ENCODE results near the gene ADAMTSL5. TPM values are rescaled to one million over a fixed set of nuclear protein-coding genes. Genes with fewer than 3 reads are reported as not detected.

Gene ADAMTSL5
- total and polyA plus RNA-seq, 2 donors (not counting 1 experiment from before 2014, with no cell fraction given): 3.1 to 4.7 TPM

- no peak overlapping the region for H3K4me3 ChIP-seq (replicated peaks in 1 of 4; ENCODE audit: control extremely low read depth in 1 of 4, insufficient read depth in 1 of 4, low read depth in 3 of 4, low read length in 4 of 4)
- no peaks in the 10 kb centered on the region for H3K79me2 ChIP-seq (ENCODE audit: control insufficient read depth, insufficient read depth, low read length)
- H3K9me3 ChIP-seq (ENCODE audit: control insufficient read depth, insufficient read depth, low read depth, low read length): no peaks in the 10 kb centered on the region
- TF ChIP-seq EZH2 (IDR thresholded peaks at IDR 0.05; ENCODE audit: low read length, missing control alignments) (no peak), CTCF (conservative IDR thresholded peaks at IDR 0.05 in 1 of 2, IDR thresholded peaks at IDR 0.05 in 1 of 2; ENCODE audit: low read depth in 1 of 2, low read length in 2 of 2) (no peak)
- H3K27ac ChIP-seq (ENCODE audit: insufficient read depth, low read length): no peak overlapping the region
- H2AFZ ChIP-seq (ENCODE audit: low read length): no peak overlapping the region
- H3K4me2 ChIP-seq (ENCODE audit: extremely low read depth, insufficient read depth, low read length): no peak overlapping the region
- no peak overlapping the region for H3K9ac ChIP-seq (ENCODE audit: insufficient read depth, low read length)
- H3K36me3 ChIP-seq (ENCODE audit: control insufficient read depth, insufficient read depth, low read length): no peaks in the 10 kb centered on the region
- H4K20me1 ChIP-seq (ENCODE audit: control insufficient read depth, extremely low read depth, insufficient read depth, low read length): no peaks in the 10 kb centered on the region
- no peak for DNase-seq (ENCODE audit: low read depth in 2 of 2)
- H3K4me1 ChIP-seq (ENCODE audit: control insufficient read depth, extremely low read depth, insufficient read depth, low read length): no peaks in the 10 kb centered on the region
- H3K27me3 ChIP-seq (ENCODE audit: control insufficient read depth, insufficient read depth, low read length): peaks cover 7% of the 10 kb centered on the region
Measured at GRCh38 chr19:1460033-1460995, 52.5 kb downstream of the ADAMTSL5 start.

GRCh38 chr19:1459479-1459878, 53.3 kb downstream of the ADAMTSL5 start:
- H3K79me2 ChIP-seq (ENCODE audit: control insufficient read depth, insufficient read depth, low read length): no peaks in the 10 kb centered on the region
- H3K27me3 ChIP-seq (ENCODE audit: control insufficient read depth, insufficient read depth, low read length): peaks cover 11% of the 10 kb centered on the region
- H4K20me1 ChIP-seq (ENCODE audit: control insufficient read depth, extremely low read depth, insufficient read depth, low read length): no peaks in the 10 kb centered on the region
- no peaks in the 10 kb centered on the region for H3K4me1 ChIP-seq (ENCODE audit: control insufficient read depth, extremely low read depth, insufficient read depth, low read length)
- H3K9me3 ChIP-seq (ENCODE audit: control insufficient read depth, insufficient read depth, low read depth, low read length): no peaks in the 10 kb centered on the region
- no peak for DNase-seq (ENCODE audit: low read depth in 2 of 2)
- H3K27ac ChIP-seq (ENCODE audit: insufficient read depth, low read length): no peak overlapping the region
- no peak overlapping the region for H3K9ac ChIP-seq (ENCODE audit: insufficient read depth, low read length)
- H3K4me2 ChIP-seq (ENCODE audit: extremely low read depth, insufficient read depth, low read length): no peak overlapping the region
- no peaks in the 10 kb centered on the region for H3K36me3 ChIP-seq (ENCODE audit: control insufficient read depth, insufficient read depth, low read length)
- H3K4me3 ChIP-seq (replicated peaks in 1 of 4; ENCODE audit: control extremely low read depth in 1 of 4, insufficient read depth in 1 of 4, low read depth in 3 of 4, low read length in 4 of 4): no peak overlapping the region
- TF ChIP-seq CTCF (conservative IDR thresholded peaks at IDR 0.05 in 1 of 2, IDR thresholded peaks at IDR 0.05 in 1 of 2; ENCODE audit: low read depth in 1 of 2, low read length in 2 of 2) (no peak), EZH2 (IDR thresholded peaks at IDR 0.05; ENCODE audit: low read length, missing control alignments) (no peak)
- no peak overlapping the region for H2AFZ ChIP-seq (ENCODE audit: low read length)

- Histone ChIP-seq H3K36me3 (ENCODE audit: control insufficient read depth, insufficient read depth, low read length) (no peaks in the 10 kb centered on the region), H3K27me3 (ENCODE audit: control insufficient read depth, insufficient read depth, low read length) (peaks cover 24% of the 10 kb centered on the region), H3K79me2 (ENCODE audit: control insufficient read depth, insufficient read depth, low read length) (no peaks in the 10 kb centered on the region), H3K4me3 (replicated peaks in 1 of 4; ENCODE audit: control extremely low read depth in 1 of 4, insufficient read depth in 1 of 4, low read depth in 3 of 4, low read length in 4 of 4) (no peak overlapping the region), H3K4me2 (ENCODE audit: extremely low read depth, insufficient read depth, low read length) (no peak overlapping the region), H3K27ac (ENCODE audit: insufficient read depth, low read length) (no peak overlapping the region), H2AFZ (ENCODE audit: low read length) (no peak overlapping the region), H3K9ac (ENCODE audit: insufficient read depth, low read length) (no peak overlapping the region), H3K4me1 (ENCODE audit: control insufficient read depth, extremely low read depth, insufficient read depth, low read length) (peaks cover 3% of the 10 kb centered on the region), H3K9me3 (ENCODE audit: control insufficient read depth, insufficient read depth, low read depth, low read length) (no peaks in the 10 kb centered on the region), H4K20me1 (ENCODE audit: control insufficient read depth, extremely low read depth, insufficient read depth, low read length) (no peaks in the 10 kb centered on the region)
- no peak for DNase-seq (ENCODE audit: low read depth in 2 of 2)
- TF ChIP-seq CTCF (conservative IDR thresholded peaks at IDR 0.05 in 1 of 2, IDR thresholded peaks at IDR 0.05 in 1 of 2; ENCODE audit: low read depth in 1 of 2, low read length in 2 of 2): no peak
- TF ChIP-seq EZH2 (IDR thresholded peaks at IDR 0.05; ENCODE audit: low read length, missing control alignments): no peak
Measured at GRCh38 chr19:1457892-1458291, 54.9 kb downstream of the ADAMTSL5 start.

Measured in fibroblast of lung (primary cell).